IMR-90 (cell line): Measurements from ENCODE around the gene CYP4F22. TPM values are rescaled to one million over a fixed set of nuclear protein-coding genes. Genes with fewer than 3 reads are reported as not detected.

Source experiments
- ATAC-seq: fragments of 200-7000 bp; cut with Tn5 transposase; 2 replicates; pipeline ENCODE4 v1.9.1; 2020; ENCODE audit warnings: low read depth, mild to moderate bottlenecking, moderate library complexity
- BruUV-seq: library from RNA; stranded (reverse); fragments of 400-500 nt; replicated peaks from 2 replicates; lab custom pipeline; 2021; lab: Mats Ljungman, UMichigan
- CTCF ChIA-PET: fragments of 300-600 bp; formaldehyde crosslinking; extraction: SDS; loops from one replicate; lab custom pipeline; 2021; ENCODE audit warnings: antibody characterized with exemption; lab: Yijun Ruan, JAX
- POLR2A ChIA-PET: fragments of 300-600 bp; sonication (Branson Sonifier 250); formaldehyde crosslinking; loops from one replicate; lab custom pipeline; 2022; ENCODE audit warnings: antibody characterized with exemption; ENCODE audit not compliant: unreplicated experiment; lab: Charles Lee
- DNase-seq: peaks from one replicate; pipeline ENCODE4 v3.0.0; 2013
- H2AFZ ChIP-seq: replicated peaks from 2 replicates; pipeline ENCODE3; 2013; ENCODE audit warnings: low read length, mild to moderate bottlenecking; ENCODE audit not compliant: poor library complexity
- H2AK5ac ChIP-seq: 2 replicates; pipeline ENCODE4 v1.6.1; 2013; ENCODE audit warnings: low read depth, low read length, inconsistent platforms
- H2AK9ac ChIP-seq: replicated peaks from 2 replicates; pipeline ENCODE3; 2013; ENCODE audit warnings: mild to moderate bottlenecking, low read depth, low read length, moderate library complexity; ENCODE audit not compliant: poor library complexity
- H2BK120ac ChIP-seq: 2 replicates; pipeline ENCODE4 v1.6.1; 2013; ENCODE audit warnings: low read depth, low read length, inconsistent platforms
- H2BK15ac ChIP-seq: 3 replicates; pipeline ENCODE4 v1.6.1; 2013; ENCODE audit warnings: low read depth, low read length, inconsistent platforms
- H2BK20ac ChIP-seq: 2 replicates; pipeline ENCODE4 v1.6.1; 2013; ENCODE audit warnings: low read depth, mild to moderate bottlenecking, inconsistent platforms, low read length, moderate library complexity
- H2BK5ac ChIP-seq: 2 replicates; pipeline ENCODE4 v1.6.1; 2013; ENCODE audit warnings: mild to moderate bottlenecking, low read depth, low read length, inconsistent platforms; ENCODE audit not compliant: poor library complexity, severe bottlenecking
- H3K14ac ChIP-seq: replicated peaks from 2 replicates; pipeline ENCODE4 v1.6.1; 2013; ENCODE audit warnings: low read depth, low read length, inconsistent platforms
- H3K18ac ChIP-seq: 2 replicates; pipeline ENCODE4 v1.6.1; 2013; ENCODE audit warnings: low read depth, low read length, control low read depth
- H3K23ac ChIP-seq: 2 replicates; pipeline ENCODE4 v1.6.1; 2013; ENCODE audit warnings: low read depth, low read length, inconsistent platforms
- H3K27ac ChIP-seq: 2 replicates; pipeline ENCODE4 v1.5.1; 2013; ENCODE audit warnings: mild to moderate bottlenecking, control low read depth, low read length; ENCODE audit not compliant: insufficient read depth
- H3K27me3 ChIP-seq: 2 replicates; pipeline ENCODE4 v1.6.1; 2013; ENCODE audit warnings: low read length; ENCODE audit not compliant: control insufficient read depth, insufficient read depth
- H3K36me3 ChIP-seq: 2 replicates; pipeline ENCODE4 v1.6.1; 2013; ENCODE audit warnings: low read length, mixed read lengths; ENCODE audit not compliant: control insufficient read depth, insufficient read depth
- H3K4ac ChIP-seq: 2 replicates; pipeline ENCODE4 v1.6.1; 2013; ENCODE audit warnings: low read depth, low read length, inconsistent platforms
- H3K4me1 ChIP-seq: 2 replicates; pipeline ENCODE4 v1.6.1; 2013; ENCODE audit warnings: low read length, mixed read lengths; ENCODE audit not compliant: control insufficient read depth, insufficient read depth
- H3K4me2 ChIP-seq: 2 replicates; pipeline ENCODE4 v1.6.1; 2013; ENCODE audit warnings: low read depth, mild to moderate bottlenecking, control low read depth, low read length, moderate library complexity
- H3K4me3 ChIP-seq: 2 replicates; pipeline ENCODE4 v1.5.1; 2013; ENCODE audit warnings: low read depth, mild to moderate bottlenecking, control low read depth, low read length, moderate library complexity; ENCODE audit not compliant: insufficient read depth
- H3K56ac ChIP-seq: 2 replicates; pipeline ENCODE4 v1.6.1; 2013; ENCODE audit warnings: low read length, inconsistent platforms; ENCODE audit not compliant: insufficient read depth; ENCODE audit errors: extremely low read depth
- H3K79me1 ChIP-seq, 2 experiments: 2 replicates each; pipeline ENCODE4 v1.6.1; 2013; ENCODE audit warnings: low read length in 2 of 2, inconsistent platforms in 1 of 2, low read depth in 1 of 2
- H3K9ac ChIP-seq: 2 replicates; pipeline ENCODE4 v1.6.1; 2013; ENCODE audit warnings: low read depth, low read length, control low read depth
- H3K9me1 ChIP-seq: 2 replicates; pipeline ENCODE4 v1.6.1; 2013; ENCODE audit warnings: low read length, inconsistent platforms; ENCODE audit not compliant: insufficient read depth
- H3K9me3 ChIP-seq: 2 replicates; pipeline ENCODE4 v1.6.1; 2013; ENCODE audit warnings: low read length; ENCODE audit not compliant: control insufficient read depth, insufficient read depth
- H4K20me1 ChIP-seq: 2 replicates; pipeline ENCODE4 v1.6.1; 2013; ENCODE audit warnings: low read length, inconsistent platforms; ENCODE audit not compliant: insufficient read depth
- H4K5ac ChIP-seq: 2 replicates; pipeline ENCODE4 v1.6.1; 2013; ENCODE audit warnings: mild to moderate bottlenecking, low read depth, low read length, control low read depth
- H4K8ac ChIP-seq, 2 experiments: 2 replicates each; pipeline ENCODE4 v1.6.1; 2013; ENCODE audit warnings: low read depth in 2 of 2, low read length in 2 of 2, control low read depth in 1 of 2, inconsistent platforms in 1 of 2
- H4K91ac ChIP-seq: 2 replicates; pipeline ENCODE4 v1.6.1; 2013; ENCODE audit warnings: low read depth, low read length, inconsistent platforms; ENCODE audit not compliant: insufficient read depth
- CTCF ChIP-seq: conservative IDR thresholded peaks from 2 replicates; pipeline ENCODE4 v1.5.1; 2012; ENCODE audit warnings: mild to moderate bottlenecking, low read depth, low read length, improper control_type of control experiment
- MAZ ChIP-seq: IDR thresholded peaks from 2 replicates; pipeline ENCODE4 v1.6.1; 2012; ENCODE audit warnings: low read depth, mild to moderate bottlenecking, low read length, improper control_type of control experiment, moderate library complexity, borderline replicate concordance
- MXI1 ChIP-seq: IDR thresholded peaks from 2 replicates; pipeline ENCODE4 v1.6.1; 2012; ENCODE audit warnings: low read depth, mild to moderate bottlenecking, low read length, moderate library complexity, borderline replicate concordance
- WGBS, 2 experiments: methylation state at CpG; one replicate each; pipeline versions ENCODE4 v1.1.5 to v1.1.7; 2013; ENCODE audit warnings: missing lambda C conversion rate in 2 of 2; ENCODE audit not compliant: insufficient read length in 1 of 2; ENCODE audit errors: extremely low coverage in 2 of 2; 5-methylcytosine and 5-hydroxymethylcytosine counted together
- dilution Hi-C: fragments of 300-500 bp; cut with HindIII; formaldehyde crosslinking; loops from one replicate; pipeline ENCODE4 v1.14.3; 2018; ENCODE audit warnings: low sequenced_read_pairs; ENCODE audit not compliant: unreplicated experiment
- in situ Hi-C: fragments of 300-500 bp; cut with MboI; formaldehyde crosslinking; loops from 3 replicates; pipeline ENCODE4 v1.14.3; 2019; ENCODE audit warnings: low sequenced_read_pairs, inconsistent platforms, mixed read lengths
- intact Hi-C: fragments of 100-400 bp; cut with micrococcal nuclease; formaldehyde crosslinking; loops from 2 replicates; pipeline ENCODE4 v1.10.0; 2022
- polyA plus RNA-seq, 3 experiments: library from polyadenylated mRNA; depleted of rRNA; stranded (reverse); fragments of >200 nt; gene quantifications; 2 replicates each; pipeline ENCODE4 v1.2.3, GENCODE V29; 2012; ENCODE audit warnings: low replicate concordance in 1 of 3
- total RNA-seq: library from RNA; depleted of rRNA; stranded (reverse); fragments of >200 nt; gene quantifications from 2 replicates; pipeline ENCODE4 v1.2.3, GENCODE V29; 2012

CYP4F22 gene
- total and polyA plus RNA-seq, 2 of the 4 experiments (the other 2 are of a cell fraction), result not detected

GRCh38 chr19:15550929-15551292 is 42.6 kb downstream of the CYP4F22 start:
- intact Hi-C loops, result loop anchor here (10.0 kb wide), 1 partner anchor 96 kb away; no protein-coding TSS in a partner anchor
- Histone ChIP-seq H3K4ac (no peak overlapping the region), H3K79me1 (no peaks in the 10 kb centered on the region), H3K14ac (no peak overlapping the region), H2AK5ac (no peak overlapping the region), H2AK9ac (no peak overlapping the region), H3K9me1 (no peaks in the 10 kb centered on the region), H2BK120ac (no peak overlapping the region), H3K23ac (no peak overlapping the region), H3K4me2 (peak overlapping the region; percentile 70), H2BK15ac (no peak overlapping the region), H3K9me3 (no peaks in the 10 kb centered on the region), H4K8ac (no peak overlapping the region), H3K56ac (no peak overlapping the region), H4K5ac (no peak overlapping the region), H3K9ac (no peak overlapping the region), H3K4me3 (peak overlapping the region; percentile 9; the same call in 1 of the 2 replicates), H2AFZ (peak overlapping the region; percentile 85), H2BK5ac (no peak overlapping the region), H3K18ac (no peak overlapping the region), H3K27me3 (no peaks in the 10 kb centered on the region), H4K20me1 (0 out of 2 replicates have a peak, but pooled peaks cover under 1% of the 10 kb centered on the region), H4K91ac (no peak overlapping the region), H3K27ac (no peak overlapping the region), H3K4me1 (no peaks in the 10 kb centered on the region), H3K36me3 (no peaks in the 10 kb centered on the region), H2BK20ac (no peak overlapping the region)
- no TSS peak for BruUV-seq
- TF ChIP-seq MAZ (no peak), MXI1 (no peak), CTCF (0 out of 2 replicates have a peak, but pooled peaks have one; percentile 0)
- ATAC-seq (no peak), DNase-seq (no peak)
- in situ Hi-C loops, result loop anchor here (5.0 kb wide), 1 partner anchor 84 kb away; no protein-coding TSS in a partner anchor
- 0% methylated on average over 1 of the region's 8 CpGs; no CpG with 5 or more reads in 1 of the 2 experiments for WGBS, 2 experiments
- CTCF ChIA-PET, result no interaction called here
- dilution Hi-C loops, result no loop called here
- POLR2A ChIA-PET, result no interaction called here
